DMS153 (cell line): ENCODE data around the gene TEKT5.
"Not testable (repeated sequence)": the region's sequence is repeated elsewhere in the genome, so short reads cannot be mapped to it uniquely, and the experiment has no call there.

Source experiments
- DNase-seq: peaks from one replicate; lab custom pipeline; 2025; lab: John Stamatoyannopoulos, UW

TEKT5 gene

DNA sequence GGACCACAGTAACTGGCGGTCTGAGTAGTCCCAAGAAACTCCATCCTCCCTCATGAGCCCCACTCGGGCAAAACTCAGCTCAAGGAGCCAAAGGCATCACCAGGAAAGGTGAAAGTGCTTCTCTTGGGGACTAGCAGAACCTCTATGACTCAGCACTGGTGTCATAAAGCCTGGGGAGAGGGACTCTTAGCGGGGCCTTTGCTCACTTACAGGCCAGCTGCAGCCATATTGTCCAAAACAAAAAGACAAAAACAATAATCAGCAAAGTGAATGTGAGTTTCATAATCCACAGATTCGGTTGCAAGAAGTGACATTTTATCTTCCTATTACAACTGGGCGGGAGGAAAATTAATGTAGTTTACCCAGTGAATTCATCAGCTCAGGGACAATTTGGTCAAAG lies at the start of gene TEKT5:
TEKT5 (minus strand) TSS at position 101 of the 400 bp plus-strand sequence; CDS start at position 44, 57 bp downstream.
- DNase-seq: no peak

DNA sequence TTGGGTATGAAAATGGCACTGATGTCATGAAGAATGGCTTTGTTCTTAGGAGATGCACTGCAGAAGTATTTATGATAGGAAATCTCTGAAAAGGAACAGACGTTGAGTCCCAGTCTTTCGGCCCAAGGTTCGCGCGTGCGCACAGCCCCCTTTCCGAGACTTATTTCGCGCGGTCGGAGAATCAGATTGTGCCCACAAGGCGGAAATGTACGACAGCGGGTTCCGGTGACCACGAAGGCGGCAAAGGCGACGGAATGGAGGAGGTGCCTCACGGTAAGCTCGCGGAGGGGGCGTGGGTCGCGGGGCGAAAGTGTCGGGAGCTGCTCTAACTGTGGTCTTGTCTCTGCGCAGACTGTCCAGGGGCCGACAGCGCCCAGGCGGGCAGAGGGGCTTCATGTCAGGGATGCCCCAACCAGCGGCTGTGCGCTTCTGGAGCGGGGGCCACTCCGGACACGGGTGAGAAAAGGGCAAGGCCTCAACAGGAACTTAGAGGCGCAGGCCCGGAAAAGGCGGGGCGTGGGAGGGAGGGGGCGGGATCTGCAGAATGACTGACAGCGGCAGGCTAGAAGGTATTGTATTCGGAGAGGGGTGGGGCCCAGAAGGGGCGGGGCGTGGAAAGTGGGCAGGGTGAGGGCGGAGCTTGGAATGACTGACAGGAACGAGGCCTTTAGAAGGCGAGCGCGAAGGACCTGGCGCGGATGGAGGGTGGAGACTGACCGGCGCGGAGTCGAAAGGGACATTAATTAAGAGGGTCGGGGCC lies 49.1 kb upstream of the TEKT5 start, which contains the start of gene NUBP1:
NUBP1 (plus strand) TSS at position 233 of the 760 bp plus-strand sequence; CDS start at position 255, 22 bp downstream.
- peak; percentile 93 for DNase-seq

DNA sequence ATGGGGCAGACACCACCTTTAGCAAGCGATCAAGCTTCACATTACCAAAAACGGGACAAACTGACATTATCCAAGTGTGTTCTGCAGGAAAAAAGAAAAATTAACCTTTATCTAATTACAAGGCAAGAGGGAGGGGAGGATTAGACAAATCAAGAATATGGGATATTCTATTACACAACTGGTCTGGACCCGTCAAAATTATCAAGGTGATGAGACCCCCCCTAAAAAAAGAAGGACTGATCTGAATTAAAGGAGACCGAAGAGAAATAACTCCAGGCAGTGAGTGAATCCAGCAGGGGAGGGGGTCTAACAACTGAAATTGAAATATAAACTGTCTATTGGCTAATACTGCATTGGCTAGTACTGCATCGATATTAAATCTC lies 48.5 kb upstream of the TEKT5 start:
- no peak for DNase-seq

DNA sequence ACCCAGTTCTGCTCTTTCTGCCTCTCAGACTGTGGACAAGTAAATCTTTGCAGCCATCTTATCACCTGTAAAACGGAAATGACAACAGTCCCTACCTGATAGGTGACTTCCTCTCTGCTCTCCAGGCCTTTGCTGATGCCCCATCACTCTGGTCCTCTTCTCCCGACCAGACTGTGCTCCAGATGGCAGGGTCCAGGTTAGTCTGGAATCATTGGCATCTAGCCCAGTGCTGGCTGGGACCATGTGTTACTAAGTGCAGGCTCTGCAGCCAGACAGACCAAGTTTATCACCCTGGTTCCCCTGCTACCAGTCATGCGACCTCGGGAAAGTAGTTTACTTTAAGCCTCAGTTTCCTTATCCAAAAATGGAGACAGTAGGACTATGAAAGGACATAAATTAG lies 47.1 kb upstream of the TEKT5 start:
- DNase-seq: no peak

DNA sequence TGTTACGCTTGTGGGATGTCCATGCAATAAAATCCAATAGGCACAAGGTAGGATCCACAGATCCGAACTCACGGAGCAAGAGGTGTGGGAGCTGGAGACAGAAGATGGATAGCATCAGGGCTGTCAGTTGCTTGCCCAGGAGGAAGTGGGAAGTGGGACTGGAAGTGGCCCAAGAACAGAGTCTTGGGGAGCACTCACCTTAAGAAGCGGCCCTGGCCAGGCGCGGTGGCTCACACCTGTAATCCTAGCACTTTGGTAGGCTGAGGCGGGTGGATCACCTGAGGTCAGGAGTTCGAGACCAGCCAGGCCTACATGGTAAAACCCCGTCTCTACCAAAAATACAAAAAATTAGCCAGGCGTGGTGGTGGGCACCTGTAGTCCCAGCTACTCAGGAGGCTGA lies 46.5 kb upstream of the TEKT5 start:
- DNase-seq: not testable (repeated sequence)

DNA sequence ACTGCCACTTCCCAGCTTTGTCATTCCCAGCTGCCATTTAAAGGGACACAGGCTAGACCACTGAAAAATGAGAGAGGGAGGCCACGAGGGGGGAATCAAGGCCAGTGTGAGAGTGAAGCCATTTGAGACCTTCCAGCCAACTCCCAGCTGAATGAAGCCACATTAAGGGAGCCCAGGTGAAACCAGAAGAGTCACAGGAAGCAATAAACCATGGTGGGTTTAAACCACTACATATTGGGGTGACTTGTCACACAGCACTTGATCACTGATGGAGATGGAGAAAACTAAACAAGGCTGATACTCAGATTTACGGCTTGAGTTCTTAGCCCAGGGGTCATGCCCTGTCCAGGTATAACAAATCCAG lies 46.1 kb upstream of the TEKT5 start:
- DNase-seq: no peak

DNA sequence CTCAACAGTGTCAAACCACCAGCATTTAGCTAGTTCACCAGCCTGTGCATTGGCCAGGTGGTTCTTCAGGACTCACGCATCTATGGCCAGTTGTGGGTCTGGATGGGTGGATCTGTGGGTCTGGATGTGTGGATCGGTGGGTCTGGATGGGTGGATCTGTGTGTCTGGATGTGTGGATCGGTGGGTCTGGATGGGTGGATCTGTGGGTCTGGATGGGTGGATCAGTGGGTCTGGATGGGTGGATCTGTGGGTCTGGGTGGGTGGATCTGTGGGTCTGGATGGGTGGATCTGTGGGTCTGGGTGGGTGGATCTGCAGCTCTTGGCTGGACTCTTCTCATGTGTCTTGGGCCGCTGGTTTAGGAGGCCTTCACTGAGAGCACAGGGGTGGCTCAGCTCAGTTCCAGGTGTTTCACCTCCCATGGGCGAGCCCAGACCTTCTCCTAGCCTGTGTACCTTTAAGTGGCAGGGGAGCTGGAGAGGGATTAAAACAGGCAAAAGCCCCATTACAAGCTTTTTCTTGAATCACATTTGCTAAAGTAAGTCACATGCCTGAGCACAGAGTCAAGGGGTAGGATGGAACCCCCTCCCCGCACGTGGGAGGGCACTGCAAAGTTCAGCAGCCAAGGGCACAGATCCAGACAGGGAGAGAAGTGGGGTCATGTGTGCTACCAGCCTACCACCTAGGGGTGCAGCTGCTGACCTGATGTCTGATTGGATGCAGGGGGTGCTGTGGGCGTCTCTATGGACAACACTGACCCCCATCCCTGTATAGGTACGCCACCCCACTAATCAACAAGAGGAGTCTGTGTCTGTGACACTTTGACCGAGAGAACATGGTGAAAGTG lies 45.5 kb upstream of the TEKT5 start:
- DNase-seq: no peak

DNA sequence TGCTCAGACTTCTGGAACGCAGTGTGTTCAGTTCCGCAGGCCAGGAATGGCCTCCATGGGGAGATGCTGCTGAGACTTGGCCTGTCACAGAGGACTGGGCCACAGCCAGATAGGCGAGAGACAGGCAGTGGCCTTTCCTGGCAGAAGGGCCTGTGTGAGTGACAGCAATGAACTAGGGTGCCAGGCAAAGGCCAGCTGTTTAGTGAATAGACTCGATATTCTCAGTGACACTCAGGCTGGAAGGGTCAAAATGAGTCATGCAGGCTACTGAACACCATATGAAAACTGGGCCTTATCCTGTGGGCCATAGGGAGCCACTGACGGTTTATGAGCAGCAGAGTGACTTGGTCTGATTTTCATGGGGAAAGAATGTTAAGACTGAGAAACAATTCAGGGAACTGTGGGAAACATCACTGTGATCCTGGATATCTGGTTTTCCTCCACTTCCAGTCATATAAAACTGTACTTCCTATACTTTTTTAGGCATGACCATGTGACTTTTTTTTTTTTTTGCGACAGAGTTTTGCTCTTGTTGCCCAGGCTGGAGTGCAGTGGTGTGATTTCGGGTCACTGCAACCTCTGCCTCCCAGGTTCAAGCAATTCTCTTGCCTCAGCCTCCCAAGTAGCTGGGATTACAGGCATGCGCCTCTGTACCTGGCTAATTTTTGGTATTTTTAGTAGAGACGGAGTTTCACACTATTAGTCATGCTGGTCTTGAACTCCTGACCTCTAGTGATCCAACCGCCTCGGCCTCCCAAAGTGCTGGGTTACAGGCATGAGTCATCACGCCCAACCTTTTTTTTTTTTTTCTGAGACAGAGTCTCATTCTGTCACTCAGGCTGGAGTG lies 43.7 kb upstream of the TEKT5 start:
- no peak for DNase-seq

DNA sequence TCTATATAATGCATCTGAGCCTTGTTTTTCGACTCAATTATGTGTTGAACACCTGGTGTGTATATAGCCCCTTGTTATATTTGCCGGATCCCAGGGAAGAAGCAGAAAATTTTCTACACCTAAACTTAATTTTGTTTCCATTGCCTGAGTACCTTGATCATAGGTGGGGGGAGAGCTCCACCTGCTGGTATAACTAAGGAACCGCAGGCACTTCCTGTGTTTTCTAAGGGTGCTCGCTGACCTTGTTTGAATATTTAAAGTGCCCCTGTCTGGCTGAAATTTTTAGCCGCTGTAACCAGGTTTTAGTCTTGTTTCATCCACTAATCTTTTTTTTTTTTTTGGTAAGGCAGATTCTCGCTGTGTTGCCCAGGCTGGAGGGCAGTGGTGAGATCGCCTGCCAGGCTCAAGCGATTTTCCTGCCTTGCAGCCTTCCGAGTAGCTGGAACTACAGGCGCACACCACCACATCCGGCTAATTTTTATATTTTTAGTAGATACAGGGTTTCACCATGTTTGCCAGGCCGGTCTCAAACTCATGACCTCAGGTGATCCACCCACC lies 42.4 kb upstream of the TEKT5 start:
- peak; percentile 63 for DNase-seq

DNA sequence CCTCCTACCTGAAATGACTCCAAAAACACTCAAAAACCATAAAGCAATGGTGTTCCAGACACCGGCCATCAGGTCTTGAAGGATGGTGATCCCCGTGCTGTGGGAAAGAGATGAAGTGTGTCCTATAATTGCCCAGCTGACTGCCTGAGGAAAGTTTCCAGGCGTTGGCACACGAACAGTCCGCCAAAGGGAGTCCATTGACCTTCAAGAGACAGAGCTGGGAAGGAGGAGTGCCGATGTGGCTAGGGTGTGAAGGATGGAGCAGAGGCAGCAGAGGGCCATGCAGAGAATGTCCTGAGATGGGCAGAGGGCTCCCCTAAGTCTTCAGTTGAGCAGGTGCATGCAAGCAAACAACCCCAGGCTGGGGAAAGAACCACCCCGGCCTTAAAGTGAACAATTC lies 37.1 kb upstream of the TEKT5 start:
- no peak for DNase-seq

DNA sequence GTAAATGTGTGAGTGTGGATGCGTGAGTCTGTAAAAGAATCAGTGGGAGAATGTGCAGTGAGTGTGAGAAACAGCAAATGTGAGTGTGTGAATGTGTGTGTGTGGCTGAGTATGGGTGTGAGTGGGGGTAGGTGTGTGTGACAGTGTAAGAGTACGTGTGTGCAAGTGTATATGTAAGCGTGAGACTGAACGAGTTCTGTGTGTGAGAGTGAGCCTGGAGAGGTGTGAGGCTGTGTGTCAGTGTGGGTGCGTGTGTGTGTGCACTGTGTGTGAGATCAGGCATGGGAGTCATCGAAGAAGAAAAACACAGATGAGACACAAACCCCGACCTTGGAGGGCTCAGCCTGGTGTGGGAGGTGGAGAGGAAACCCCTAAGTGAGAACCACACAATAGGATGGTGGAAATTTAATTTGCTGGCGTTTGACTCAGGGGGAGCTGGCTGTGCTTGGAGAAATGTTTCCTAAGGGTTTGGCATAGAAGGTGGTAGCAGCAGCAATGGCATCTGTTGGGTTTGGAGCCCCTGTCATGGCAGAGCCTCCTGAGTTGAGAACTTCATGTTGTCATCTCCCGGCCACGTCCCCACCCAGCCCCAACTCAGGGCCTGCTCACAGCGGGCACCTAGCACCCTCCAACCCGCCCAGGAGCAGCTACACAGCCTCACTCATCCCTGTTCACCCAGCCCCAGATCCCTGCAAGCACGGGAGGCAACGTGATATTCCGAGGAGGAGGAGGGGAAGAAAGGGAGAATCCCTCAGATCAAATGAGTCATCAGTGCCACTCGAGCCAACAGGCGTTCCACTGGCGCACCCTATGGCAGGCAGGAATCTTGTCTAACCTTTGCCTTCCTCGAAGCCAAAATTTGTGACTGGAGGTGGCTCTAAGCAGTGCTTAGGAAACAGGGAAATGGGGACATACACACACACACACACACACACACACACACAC lies 34.6 kb upstream of the TEKT5 start:
- peak; percentile 62 for DNase-seq

DNA sequence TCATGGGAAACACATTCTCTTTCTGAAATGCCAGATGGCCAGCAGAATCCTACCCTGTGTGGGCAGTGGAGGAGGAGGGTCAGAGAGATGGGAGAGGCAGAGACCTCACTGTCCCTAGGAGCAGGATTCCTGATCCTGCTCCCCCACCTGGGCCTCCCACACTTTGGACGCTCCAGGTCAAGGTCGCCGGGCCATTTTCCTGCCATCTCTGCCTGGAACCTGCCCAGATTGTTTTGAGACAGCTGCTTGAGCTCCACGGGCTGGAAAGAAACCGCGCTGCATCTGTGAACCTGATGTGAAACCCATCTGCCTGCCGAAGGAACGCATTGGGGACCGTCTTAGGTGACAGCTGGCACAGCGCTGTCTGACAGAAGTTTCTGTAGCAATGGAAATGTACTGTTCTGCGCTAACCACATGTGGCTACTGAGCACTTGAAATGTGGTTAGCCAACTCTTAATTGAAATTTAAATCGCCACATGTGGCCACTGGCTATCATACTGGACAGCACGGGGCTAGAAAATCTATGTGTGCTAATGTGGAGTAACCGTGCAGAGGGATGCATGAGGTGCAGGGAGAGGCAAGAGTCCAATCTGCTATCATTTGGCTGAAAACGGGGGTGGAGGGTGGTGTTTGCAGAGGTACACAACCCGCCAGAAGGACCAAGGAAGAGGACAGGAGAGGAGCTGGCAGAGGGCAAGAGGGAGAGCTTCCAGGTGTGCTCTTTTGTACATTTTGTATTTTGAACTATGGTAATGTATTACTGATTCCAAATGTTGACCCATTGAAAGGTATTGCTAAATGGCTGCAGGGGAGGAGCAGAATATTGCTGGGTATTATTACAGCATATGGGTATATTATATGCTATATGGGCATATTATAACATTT lies 33.5 kb upstream of the TEKT5 start:
- no peak for DNase-seq

DNA sequence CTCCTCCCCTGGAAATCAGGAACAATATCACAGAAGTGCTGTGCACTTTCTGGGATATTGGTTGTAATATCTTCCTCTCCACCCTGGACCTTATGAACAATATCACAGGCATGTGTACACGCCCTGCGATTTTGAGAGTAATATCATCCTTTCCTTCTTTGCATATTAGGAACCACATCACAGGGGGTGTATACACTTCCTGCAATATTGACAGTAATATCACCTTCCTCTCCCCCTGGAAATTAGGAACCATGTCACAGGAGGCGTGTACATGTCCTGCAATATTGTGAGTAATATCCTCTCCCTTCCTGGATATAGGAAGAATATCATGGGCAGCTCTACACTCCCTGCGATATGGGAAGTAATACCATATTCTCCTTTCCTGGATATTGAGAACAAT lies 14.2 kb upstream of the TEKT5 start:
- no peak for DNase-seq

DNA sequence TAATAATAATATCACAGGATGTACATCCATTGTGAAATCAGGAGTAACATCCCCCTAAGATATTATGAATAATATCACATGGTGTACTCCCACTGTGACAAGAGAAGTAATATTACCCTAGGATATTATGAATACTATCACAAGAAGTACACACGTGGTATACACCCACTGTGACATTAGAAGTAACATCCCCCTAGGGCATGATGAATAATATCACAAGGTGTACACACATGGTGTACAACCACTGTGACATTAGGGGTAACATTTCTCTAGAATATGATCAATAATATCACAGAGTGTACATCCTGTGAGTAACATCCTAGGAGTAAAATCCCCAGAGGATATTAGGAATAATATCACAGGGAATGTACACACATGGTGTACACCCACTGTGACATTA lies 5.0 kb upstream of the TEKT5 start:
- no peak for DNase-seq

DNA sequence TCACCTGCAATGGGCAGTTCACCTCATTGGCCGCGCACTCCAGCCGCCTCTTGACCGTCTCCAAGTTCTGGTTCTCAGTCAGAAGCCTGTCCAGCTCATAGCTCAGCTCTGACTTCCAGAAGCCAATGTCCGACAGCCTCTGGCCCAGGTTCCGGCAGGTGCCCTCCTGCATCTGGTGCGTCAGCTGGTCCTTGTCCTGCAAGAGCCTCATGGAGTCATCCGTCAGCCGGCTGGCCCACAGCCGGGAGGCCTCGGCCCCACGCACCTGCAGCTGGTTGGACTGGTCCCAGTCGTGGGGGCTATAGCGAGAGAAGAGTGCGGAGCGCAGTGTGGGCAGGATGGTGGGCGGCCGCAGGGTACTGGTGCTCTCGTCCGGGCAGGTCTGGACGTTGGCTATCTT lies 424 bp downstream of the TEKT5 start:
- DNase-seq: no peak

DNA sequence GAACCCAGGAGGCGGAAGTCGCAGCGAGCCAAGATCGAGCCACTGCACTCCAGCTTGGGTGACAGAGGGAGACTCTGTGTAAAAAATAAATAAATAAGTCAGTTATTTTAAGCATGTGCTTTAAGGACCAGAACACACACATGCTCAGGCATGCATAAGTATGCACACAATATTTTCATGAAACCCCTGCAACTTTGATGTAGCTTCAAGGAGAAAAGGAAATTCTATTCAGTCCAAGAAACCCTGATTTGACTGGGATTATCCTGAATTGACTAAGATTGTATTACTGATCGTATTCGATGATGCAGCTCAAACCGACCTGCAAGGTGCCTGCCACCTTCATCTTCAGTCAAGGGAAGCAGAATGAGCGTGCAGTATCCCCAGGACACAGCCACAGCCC lies 841 bp downstream of the TEKT5 start:
- DNase-seq: no peak

DNA sequence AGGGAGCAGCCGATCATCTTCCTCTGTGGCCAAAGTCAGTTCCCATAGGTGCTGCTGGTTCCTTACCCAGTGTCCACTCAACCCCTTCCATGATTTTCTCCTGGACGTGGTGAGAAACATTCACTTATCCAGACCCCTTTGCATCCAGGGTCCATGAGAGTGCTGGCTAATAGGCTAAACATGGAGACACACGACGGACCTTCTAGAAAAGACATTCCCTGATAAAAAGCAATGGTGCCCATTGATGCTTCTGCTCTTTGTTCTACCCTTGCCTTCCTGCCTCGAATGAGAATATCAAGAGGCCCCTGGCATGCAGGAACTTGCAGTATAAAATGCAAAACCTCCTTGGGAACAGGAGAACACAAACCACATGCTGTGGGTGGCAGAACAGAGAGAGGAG lies 2.3 kb downstream of the TEKT5 start:
- DNase-seq: no peak

DNA sequence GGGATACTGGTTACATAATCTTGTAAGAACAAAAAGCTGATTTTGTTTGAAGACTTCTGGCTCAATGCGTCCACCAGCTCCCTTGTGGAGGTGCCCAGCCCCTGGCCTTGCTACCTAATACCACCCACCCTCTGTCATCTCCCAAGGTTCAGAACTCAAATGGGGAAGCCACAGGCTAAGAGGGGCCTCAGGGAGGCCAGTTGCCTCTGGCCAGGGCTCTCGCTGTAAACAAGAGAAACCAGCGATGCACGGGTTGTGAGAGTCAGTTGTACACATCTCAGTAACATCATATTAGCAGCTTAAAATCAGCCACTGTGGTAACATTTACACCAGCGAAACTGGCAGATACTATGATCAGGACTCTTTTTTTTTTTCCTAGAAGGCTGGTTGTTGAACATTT lies 6.0 kb downstream of the TEKT5 start:
- DNase-seq: no peak

DNA sequence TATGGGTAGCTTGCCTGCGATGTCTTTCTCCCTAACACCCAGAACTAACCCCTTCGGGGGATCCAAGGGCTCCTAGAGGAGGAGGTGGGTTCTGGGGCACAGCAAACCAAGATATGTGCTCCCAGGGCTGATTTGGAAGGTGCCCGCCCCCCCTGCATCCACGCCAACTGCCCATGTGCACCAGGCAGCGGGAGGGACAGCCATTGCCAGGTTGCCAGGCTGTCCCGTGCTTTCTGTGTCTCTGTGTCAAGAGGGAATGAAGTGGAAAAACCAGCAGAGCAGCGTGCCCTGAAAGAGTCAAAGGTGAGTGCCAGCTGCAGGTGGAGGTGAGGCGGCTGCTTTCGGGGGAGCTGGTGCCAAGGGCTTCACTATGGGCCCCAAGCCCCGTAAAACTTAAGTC lies 6.4 kb downstream of the TEKT5 start:
- peak; percentile 52 for DNase-seq

DNA sequence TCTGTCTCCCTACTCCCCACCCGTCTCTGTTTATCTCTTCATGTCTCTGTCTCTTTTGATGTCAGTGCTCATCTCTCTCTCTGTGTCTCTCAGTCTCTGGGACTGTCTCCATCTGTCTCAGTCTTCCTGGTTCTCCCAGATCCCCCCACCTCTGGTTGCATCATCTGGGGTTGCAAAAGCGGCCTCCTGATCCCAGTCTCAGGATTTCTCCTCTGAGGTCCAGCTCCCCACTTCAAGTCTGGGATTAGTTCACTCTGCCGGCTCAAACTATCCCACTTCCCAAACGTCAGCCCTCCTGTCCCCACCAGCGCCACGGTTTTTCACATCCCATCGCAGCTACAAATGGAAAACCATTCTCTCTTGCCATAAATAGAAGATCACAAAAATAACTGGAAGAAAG lies 9.0 kb downstream of the TEKT5 start:
- DNase-seq: no peak
